GM19238 (cell line): ENCODE results near the gene HPCA.
A peak's percentile ranks its signal among the peaks of the same experiment; 100 is the strongest.

ENCODE experiments used
- DNase-seq: peaks from one replicate; pipeline ENCODE4 v3.0.0; 2011; ENCODE audit warnings: low spot score; ENCODE audit not compliant: insufficient read length

HPCA gene

DNA sequence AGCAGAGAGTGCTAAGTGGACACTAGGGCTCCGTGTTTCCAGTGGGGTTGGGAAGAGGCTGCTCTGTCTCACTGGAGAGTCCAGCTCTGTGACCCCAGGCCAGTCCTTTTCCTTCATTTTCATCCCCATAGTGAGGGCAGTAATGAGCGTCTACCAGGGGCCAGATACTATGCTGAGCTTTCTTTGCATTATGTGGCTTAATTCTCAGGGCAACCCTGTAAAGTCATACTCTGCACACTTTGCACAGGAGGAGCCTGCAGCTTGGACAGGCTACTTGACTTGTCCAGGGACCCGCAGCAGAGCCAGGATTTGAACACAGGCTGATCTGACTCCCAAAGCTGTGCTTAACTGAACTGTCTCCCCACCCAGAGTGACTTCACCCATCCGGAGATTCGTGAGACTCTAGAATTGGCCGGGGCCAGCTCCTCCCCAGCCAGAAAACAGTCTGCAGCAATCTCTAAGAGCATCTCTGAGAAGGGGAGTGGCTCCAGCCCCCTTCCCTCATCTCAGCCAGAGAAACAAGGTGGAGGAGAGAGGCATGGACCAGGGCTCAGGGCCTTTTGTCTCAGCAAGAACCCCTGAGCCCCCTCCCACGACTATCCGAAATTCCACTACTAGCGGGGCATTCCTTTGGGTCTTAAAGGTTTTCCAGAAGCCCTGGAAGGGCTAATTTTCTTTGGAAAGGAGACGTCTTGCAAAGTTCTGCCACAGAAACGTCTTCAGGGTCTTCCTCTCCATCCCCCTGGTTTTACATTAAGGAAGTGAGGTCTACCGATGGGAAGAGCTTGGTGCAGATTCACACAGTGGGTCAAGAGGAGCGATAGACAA lies 14.7 kb upstream of the HPCA start:
- no peak for DNase-seq

DNA sequence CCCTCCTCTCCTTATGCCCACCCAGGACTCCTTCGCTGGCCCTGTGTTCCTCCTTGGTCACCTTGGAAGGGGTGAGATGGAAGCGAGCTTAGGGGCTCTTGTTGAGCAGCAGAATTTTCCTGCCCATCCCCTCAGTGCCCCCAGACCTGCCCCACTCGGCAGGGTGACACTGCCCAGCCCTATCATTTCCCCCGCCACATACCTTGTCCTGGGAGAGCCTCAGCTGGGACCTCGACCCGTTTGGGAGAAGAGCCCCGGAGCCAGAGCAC lies 14.2 kb upstream of the HPCA start:
- no peak for DNase-seq

DNA sequence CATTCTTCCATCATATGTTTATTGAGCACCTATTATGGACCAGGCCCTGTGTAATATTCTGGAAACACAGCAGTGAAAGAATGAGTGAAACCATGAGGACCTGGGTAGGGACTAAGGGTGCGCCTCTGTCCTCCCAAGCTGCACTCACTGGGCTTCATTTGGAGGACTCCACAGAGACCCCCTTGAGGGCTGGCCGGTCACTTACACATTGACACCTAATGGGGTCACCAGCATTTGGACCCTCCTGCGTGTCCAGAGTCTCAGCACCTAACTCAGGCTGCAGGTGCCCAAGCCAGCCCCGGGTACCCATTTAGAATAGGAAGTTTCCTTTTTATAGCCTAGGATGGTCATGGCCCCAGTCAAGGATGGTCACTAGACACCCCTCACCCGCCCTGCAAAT lies 12.8 kb upstream of the HPCA start:
- DNase-seq, result no peak

DNA sequence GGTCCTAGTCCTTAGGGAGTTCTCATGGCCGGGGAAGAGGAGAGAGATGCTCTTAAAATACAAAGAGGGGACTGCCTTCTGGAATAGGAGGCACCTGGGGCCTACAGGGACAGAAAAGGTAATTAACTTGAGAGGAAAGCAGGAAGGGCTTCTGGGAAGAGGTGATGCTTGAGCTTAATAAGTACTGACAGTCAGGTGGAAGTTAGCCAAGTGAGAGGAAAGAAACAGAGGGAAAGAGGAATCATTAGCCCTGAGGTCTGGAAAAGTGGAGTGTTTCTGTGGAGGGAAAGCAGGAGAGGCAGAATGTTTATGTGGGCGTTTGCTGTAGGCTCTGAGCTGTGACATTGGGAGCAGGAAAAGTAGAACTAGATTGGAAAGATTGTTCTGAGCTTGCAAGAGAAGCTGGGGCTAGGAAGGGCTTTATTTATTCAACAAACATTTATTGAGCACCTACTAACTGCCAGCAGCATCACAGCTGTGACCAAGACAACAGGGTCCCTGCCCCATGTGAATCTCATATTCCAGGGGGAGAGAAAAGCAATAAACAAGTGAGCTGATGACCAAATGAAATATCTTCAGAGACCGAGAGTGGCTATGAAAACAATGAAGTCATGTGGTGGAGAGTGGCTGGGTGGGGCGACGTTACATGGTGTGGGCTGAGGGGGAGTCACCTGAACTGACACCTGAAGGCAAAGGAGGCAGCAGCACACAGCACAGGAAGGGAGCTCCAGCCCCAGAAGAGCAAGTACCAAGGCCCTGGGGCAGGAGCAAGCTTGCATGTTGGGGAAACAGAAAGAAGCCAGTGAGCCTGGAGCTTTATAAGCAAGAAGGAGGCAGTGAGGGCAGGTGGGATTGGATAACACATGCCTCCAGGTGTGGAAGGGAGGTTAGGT lies 11.2 kb upstream of the HPCA start:
- DNase-seq, result no peak

DNA sequence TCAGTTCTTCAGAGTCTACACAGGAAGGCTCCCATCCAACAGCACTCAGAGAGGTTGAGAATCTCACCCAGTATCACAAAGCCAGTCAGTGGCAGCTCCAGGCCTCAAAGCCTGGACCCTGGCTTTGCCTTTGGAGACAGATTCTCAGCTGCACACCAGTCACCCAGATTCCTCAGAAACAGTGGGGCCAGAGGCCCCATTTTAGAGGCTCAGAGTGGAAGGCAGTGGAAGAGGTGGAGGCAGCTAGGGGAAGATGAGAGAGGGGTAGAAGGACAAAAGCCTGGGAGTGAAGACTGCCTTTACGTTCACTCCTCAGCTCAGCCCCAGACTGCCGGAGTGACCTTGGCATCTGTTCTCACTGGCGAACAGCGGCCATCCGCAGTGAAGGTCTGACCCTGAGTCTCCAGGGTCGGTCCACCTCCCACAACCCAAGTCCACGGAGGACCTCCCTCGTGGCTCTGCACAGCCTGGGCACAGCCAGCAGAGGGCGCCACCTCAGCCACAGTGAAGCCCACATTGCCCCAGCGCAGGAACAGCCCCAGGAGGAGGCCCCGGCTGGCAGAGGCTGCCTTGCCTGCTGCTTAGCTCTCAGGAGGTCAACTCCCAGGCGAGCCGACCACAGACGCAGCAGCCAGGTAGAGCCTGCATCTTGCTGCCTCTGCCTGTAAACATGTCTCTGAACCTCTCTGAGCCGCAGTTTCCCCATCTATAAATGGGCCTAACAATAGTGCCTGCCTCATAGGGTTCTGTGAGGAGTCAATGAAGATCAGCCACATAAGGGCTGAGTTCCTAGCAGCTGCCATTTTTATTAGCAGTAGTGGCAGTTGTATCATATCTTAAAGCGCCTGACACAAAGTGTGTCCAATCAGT lies 9.7 kb upstream of the HPCA start:
- DNase-seq, result peak; percentile 77

DNA sequence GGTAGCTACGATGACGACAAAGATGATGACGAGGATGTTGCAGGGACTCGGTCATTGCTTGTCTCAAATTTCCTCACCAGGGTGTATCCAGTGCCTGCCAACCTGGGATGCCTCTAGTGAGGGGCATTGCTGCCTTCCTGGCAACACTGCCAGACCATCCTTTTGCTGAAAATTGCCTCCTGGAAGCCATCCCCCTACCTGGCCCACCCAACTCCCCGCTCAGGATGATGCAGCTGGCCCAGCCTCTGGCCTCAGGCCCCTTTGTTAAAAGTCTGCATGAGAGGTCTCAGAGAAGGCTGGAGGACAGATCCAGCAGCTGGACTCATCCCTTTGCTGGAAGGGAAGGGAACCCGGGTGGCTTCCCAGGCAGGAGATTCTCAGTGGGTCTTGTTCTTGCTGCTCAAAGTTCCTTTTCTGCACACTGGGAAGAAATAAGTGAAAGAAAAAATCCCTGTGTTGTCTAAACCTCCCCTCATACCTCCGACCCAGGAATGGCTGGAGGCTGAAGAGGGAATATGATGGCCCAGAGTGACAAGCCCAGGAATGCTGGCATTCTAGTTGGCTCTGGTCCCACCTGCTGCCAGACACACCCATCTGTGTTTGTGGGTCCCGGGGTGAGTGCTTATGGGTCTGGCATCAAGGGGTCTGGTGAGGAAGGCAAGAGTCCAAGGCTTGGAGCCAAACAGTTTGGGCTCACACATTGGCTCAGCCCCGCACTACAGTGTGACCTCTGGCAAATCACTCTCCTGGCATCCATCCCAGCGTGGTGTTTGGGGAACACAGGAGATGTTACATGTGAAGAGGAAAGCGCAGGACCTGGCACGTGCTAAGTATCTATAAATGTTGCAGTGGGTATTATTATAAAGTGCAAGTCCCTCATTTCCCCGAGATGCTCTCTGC lies 8.8 kb upstream of the HPCA start:
- DNase-seq, result no peak

DNA sequence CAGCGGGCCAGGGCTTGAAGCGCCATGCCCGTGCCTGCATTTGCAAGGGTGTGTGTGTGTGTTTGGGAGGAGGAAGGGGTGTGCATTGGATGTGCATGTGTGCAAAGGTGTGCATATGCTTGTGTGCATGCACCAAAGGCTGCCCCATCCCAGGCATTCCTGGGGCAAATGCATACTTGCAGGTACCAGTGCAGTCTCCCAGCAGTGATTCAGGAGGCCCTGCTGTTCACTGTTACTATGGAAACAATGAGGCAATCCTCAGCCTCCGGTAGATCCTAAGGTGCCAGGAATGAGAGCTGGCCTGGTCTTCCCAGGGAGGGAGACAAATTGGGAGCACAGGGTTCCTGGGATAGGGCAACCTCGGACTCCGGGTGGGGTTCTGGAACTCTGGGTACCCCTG lies 8.1 kb upstream of the HPCA start:
- no peak for DNase-seq

DNA sequence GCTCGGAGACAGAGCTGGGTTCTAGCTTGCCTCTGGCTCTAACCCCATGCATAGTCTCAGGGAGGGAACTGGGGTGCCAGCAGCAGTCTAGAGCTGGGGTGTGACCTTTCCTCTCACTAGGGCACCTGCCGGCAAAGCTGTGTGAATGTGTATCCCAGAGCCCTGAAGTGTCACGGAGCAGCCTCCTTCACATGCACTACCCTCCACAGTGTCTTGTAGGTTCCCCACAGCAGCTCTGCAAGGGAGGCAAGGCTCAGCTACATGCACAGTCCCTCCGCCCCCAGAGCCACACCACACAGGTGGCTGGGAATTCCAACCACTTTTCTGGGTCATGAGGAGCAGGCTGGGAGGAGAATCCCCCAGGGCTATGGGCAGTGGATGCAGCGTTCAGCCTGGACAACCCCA lies 7.7 kb upstream of the HPCA start:
- DNase-seq, result no peak

DNA sequence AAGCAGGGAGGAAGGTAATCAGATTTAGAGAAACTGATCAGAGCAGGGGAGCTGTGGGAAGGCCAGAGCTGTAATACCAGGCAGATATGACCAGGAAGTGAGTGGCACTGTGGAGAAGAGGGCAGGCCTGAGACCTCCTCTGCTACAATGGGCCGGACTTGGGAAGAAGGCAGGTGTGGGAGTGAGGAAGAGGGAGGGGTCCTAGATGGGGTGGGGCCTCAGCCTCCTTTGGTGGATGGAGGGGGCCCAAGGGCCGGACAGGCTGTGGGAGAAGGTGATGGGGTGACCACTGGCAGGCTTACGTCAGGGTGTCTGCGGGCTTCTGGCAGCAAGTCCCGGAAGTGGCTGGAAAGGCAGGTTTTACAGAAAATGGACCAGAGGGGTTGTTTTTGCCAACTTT lies 5.0 kb upstream of the HPCA start:
- no peak for DNase-seq

DNA sequence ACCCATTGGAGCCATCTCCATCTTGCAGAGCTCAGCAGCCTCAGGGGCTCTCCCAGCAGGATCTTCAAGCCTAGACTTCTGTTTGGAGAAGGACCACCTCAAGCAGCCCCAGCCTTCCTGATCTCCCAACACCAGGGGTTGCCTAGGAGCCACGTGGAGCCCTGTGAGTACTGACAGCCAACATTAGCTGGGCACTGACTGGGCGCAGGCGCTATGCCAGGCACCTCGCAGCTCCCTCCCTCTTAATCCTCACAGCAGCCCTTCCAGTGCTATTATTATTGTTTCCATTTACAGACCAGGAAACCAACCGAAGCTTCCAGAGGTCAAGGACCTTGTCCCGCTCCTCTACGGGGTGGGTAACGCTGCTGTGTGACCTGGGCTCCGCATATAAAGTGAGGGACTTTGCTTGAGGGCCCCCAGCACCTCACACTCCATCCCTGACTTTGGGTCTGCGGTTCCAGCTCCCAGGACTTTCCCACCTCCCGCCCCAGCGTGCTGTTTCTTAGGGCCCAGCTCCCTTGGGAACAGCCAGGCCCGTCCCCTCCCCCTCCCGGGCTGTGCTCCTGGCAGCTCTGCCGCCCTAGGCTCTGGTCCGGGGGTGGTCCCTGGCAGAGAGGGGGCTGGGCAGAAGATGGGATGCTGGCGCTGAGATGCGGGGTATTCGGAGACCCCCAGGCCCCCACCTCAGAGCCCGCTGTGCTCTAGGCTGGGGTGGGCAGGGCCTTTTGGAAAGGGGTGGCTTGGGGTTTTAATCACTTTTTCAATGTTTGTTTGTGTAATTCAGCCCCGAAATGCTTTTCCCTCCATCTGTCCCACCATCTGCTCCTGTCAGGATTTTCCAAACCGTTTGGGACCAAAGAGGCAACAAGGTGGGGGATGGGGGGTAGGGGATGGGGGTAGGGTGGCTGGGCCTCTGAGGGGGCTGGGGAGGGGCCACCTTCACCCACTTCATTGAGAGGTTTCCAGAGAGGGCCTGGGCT lies 4.1 kb upstream of the HPCA start:
- no peak for DNase-seq

DNA sequence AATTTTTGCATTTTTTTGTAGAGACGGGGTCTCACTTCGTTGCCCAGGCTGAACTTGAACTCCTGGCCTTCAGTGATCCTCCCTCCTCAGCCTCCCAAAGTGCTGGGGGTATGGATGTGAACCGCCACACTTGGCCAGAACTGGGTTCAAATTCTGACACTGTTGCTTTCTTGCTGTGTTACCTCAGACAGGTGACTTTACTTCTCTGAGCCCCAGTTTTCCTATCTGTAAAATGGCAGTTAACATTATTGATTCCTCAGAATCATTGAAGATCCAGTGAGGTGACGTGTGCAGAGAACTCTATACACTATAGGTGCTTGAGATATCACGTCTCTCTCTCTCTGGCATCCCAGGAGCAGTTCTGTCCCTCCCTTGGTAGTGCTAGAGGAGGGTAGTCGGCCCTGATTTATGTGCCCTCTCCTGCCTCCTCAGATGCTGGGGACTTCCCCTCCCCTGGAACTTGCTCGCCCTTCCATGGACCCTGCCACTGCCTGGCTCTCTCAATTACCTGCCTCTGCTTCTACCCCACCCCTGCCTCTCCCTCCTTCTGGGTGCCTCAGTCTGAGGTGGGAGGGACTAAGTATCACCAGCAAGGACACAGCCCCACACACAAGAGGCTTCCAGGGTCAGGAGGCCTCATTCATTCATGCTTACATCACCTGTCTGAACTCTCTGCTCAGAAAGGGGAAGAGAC lies 2.8 kb upstream of the HPCA start:
- no peak for DNase-seq

DNA sequence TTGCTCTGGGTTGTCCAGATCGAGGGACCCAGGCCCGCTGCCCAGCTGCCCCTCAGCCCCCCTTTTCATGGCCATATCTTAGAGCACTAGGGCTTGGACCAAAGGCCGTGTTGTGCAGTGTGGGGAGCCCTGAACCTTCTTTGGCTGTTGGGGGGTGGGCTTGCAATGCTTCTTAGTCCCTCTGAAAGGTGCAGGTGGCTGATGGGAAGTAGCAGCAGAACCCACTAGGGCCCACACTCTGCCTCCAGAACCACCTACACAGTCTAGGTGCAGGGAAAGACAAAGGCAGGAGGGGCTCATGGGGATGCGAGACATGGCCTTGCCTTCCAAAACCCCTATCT lies 2.3 kb upstream of the HPCA start:
- DNase-seq, result no peak

DNA sequence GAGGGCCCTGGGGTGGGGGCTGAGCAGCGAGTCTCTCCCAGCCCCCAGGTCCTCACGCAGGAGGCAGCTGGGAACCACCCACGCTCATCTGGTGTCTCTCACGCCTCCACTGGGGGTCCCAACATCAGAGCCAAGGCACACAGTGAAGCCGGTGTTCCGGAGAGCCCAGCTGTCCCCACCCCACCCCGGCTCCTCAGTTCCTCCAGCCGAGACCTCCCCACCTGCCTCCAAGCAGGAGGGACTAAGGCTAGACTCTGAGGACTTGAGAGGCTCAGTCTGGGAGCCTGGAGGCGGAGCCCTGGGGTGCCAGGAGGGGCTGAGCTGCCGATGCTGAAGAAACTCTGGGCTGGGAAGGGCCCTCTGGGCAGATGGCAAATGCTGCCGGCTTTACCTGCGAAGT lies 1.6 kb upstream of the HPCA start:
- DNase-seq, result no peak

DNA sequence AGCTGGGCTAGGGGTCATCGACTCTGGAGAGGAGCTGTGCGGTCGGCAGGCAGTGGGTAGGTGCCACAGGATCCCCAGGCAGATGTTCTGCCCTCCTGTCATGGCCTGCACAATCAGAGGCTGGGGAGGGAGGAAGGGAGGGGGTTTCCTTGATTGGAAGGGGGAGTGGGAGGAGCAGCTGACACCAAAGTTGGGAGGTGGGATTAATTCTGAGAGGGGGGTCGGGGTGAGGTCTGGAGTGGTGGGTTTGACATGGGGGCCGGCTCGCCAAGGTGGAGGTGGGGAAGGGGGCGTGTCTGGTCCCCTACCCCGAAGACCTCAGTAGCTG lies 651 bp upstream of the HPCA start:
- no peak for DNase-seq

DNA sequence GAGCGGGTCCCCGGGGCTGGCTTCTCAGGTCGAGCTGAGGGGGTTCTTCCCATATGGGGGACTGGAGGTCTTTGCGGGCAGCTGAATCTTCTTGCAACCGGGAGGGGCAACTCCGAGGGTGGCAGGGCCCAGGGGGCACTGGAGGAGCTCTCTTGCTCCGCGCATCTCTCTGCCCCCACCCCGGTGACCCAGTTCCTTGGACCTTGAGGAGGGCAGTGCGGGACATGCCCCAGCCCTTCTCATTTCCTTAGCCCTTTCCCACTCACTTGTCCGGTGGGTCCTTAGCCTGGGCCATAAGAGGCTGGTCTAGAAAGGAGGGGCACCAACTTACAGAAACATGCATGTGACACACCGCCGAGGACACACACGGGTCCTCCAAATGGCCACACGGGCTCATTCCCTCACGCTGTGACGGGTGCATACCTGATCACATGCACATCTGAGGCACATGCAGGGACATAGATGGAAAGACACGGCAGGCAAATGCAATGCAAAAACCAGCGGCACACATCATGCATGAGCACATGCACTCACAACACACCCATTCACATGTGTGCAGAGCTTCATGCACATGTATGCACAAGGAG lies 630 bp downstream of the HPCA start:
- no peak for DNase-seq

DNA sequence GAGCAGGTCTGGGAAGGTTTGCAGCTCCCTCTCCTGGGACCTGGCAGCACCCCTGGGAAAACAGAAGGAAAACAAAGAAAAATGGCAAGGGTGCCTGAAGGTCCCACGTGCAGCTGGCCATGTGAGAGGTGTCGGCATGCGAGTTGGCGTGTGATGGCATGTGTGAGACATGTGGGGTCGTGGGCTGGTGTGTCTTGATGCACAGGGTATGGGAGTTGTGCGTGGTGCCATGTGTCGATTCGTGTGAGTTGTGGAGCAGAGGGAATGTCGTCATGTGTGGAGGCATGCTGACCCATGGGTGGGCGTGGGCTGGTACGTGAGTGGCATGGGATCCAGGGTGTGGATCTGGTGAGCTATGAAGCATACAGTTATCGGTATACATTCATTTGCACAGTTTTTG lies 1.3 kb downstream of the HPCA start:
- no peak for DNase-seq

DNA sequence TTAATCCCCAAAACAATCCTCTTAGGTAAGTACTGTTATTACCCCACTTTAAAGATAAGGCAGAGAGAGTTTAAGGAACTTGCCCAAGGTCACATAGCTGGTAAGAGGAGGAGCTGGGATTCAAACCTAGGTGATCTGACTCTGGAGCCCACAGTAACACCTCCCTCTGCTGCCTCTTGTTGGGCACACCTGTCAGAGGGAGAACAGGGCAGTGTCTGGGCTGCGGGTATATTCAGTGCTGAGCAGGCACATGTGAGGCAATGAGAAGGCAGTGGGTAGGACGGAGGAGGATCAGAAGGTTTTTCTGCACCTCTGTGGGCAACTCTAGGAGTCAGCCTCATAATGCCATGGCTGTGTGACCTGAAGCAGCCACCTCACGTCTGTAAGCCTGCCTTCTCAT lies 1.8 kb downstream of the HPCA start:
- no peak for DNase-seq

DNA sequence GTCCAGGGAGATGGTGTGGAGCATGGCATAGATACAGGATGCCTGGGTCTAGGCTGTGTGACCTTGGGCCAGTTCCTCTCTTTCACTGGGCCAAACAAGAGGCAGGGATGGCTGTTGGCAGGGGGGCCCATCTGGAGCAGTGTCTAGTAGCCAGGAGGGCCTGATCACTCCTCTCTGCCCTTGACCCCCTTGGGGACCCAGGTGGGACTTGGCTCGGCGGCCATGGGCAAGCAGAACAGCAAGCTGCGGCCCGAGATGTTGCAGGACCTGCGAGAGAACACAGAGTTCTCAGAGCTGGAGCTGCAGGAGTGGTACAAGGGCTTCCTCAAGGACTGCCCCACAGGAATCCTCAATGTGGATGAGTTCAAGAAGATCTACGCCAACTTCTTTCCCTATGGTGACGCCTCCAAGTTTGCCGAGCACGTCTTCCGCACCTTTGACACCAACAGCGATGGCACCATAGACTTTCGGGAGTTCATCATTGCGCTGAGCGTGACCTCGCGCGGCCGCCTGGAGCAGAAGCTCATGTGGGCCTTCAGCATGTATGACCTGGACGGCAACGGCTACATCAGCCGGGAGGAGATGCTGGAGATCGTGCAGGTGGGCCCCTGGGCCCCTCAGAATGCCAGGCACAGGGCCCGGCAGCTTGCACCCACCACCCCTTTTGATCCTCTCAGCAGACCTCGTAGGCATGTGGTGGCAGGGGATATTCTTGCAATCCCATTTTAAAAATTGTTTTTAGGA lies 2.6 kb downstream of the HPCA start:
- DNase-seq, result no peak
